BLaER1 treated with 17β-estradiol and CSF1 and Interleukin-3, amounts not matched to agents 10 nM and 100 nM (cell line): Measurements from ENCODE around the gene ACOT7.

Source experiments
- H3K27ac ChIP-seq, 11 experiments: shearing (Covaris generic); formaldehyde crosslinking; 2 replicates each; pipeline ENCODE4 v1.8.1; 2022
- H3K27me3 ChIP-seq, 11 experiments: shearing (Covaris generic); formaldehyde crosslinking; 2 replicates each; pipeline ENCODE4 v1.8.1; 2022
- H3K36me3 ChIP-seq, 11 experiments: shearing (Covaris generic); formaldehyde crosslinking; 2 replicates each; pipeline ENCODE4 v1.8.1; 2022
- H3K4me1 ChIP-seq, 10 experiments: shearing (Covaris generic); formaldehyde crosslinking; 2 replicates each; pipeline ENCODE4 v1.8.1; 2022
- H3K4me2 ChIP-seq, 11 experiments: shearing (Covaris generic); formaldehyde crosslinking; 2 replicates each; pipeline ENCODE4 v1.8.1; 2022
- H3K4me3 ChIP-seq, 10 experiments: shearing (Covaris generic); formaldehyde crosslinking; 2 replicates each; pipeline ENCODE4 v1.8.1; 2022
- H3K9ac ChIP-seq, 11 experiments: shearing (Covaris generic); formaldehyde crosslinking; 2 replicates each; pipeline ENCODE4 v1.8.1; 2022
- H3K9me3 ChIP-seq, 11 experiments: shearing (Covaris generic); formaldehyde crosslinking; replicated peaks in 1 of 11; 2 replicates each; pipeline ENCODE4 v1.8.1; 2022
- H4K20me1 ChIP-seq, 11 experiments: shearing (Covaris generic); formaldehyde crosslinking; 2 replicates each; pipeline ENCODE4 v1.8.1; 2022
- Cebpa-rat ChIP-seq, 11 experiments: shearing (Covaris generic); IDR thresholded peaks; 2 replicates each; pipeline ENCODE4 v1.8.1; 2022

ACOT7 gene

GRCh38 chr1:6332821-6333220 lies 60.7 kb downstream of the ACOT7 start:
- Histone ChIP-seq H3K27ac (no peak overlapping the region), H3K4me2 (no peak overlapping the region), H3K9me3 (no peaks in the 10 kb centered on the region), H3K4me3 (no peak overlapping the region), H3K27me3 (no peaks in the 10 kb centered on the region), H3K36me3 (peaks cover 0 to 71% (median 38%) of the 10 kb centered on the region in 11 experiments; a peak in 15 of 22 replicates), H3K4me1 (peaks cover 0 to 41% (median 14%) of the 10 kb centered on the region in 10 experiments; a peak in 16 of 20 replicates), H4K20me1 (peaks cover 0 to 36% (median 6%) of the 10 kb centered on the region in 11 experiments; a peak in 9 of 22 replicates), H3K9ac (no peak overlapping the region)
- TF ChIP-seq Cebpa-rat (IDR thresholded peaks at IDR 0.05) = no peak

GRCh38 chr1:6331543-6332273 lies 61.9 kb downstream of the ACOT7 start:
- no peaks in the 10 kb centered on the region for H3K9me3 ChIP-seq
- no peak overlapping the region for H3K4me2 ChIP-seq
- no peak for TF ChIP-seq Cebpa-rat (IDR thresholded peaks at IDR 0.05)
- H3K36me3 ChIP-seq = peaks cover 0 to 72% (median 45%) of the 10 kb centered on the region in 11 experiments; a peak in 15 of 22 replicates
- H3K4me1 ChIP-seq = peaks cover 0 to 39% (median 17%) of the 10 kb centered on the region in 10 experiments; a peak in 16 of 20 replicates
- no peaks in the 10 kb centered on the region for H3K27me3 ChIP-seq
- peaks cover 0 to 39% (median 6%) of the 10 kb centered on the region in 11 experiments; a peak in 9 of 22 replicates for H4K20me1 ChIP-seq
- H3K27ac ChIP-seq = no peak overlapping the region
- H3K4me3 ChIP-seq = no peak overlapping the region
- no peak overlapping the region for H3K9ac ChIP-seq

- no peaks in the 10 kb centered on the region for H3K9me3 ChIP-seq
- H3K36me3 ChIP-seq = peaks cover 3 to 85% (median 55%) of the 10 kb centered on the region in 11 experiments; a peak in 16 of 22 replicates
- no peak for TF ChIP-seq Cebpa-rat (IDR thresholded peaks at IDR 0.05)
- H3K27me3 ChIP-seq = no peaks in the 10 kb centered on the region
- H3K9ac ChIP-seq = peak overlapping the region in 3 of 11 experiments; percentile 4 to 17 (median 15); a peak in 2 of 22 replicates
- H3K27ac ChIP-seq = no peak overlapping the region
- H3K4me3 ChIP-seq = no peak overlapping the region
- peaks cover 0 to 40% (median 3%) of the 10 kb centered on the region in 11 experiments; a peak in 8 of 22 replicates for H4K20me1 ChIP-seq
- H3K4me1 ChIP-seq = peaks cover 0 to 35% (median 10%) of the 10 kb centered on the region in 10 experiments; a peak in 15 of 20 replicates
- peak overlapping the region in 3 of 11 experiments; percentile 6 to 18 (median 8); a peak in 2 of 22 replicates for H3K4me2 ChIP-seq
Measured at GRCh38 chr1:6330410-6330911, 63.1 kb downstream of the ACOT7 start.

DNA sequence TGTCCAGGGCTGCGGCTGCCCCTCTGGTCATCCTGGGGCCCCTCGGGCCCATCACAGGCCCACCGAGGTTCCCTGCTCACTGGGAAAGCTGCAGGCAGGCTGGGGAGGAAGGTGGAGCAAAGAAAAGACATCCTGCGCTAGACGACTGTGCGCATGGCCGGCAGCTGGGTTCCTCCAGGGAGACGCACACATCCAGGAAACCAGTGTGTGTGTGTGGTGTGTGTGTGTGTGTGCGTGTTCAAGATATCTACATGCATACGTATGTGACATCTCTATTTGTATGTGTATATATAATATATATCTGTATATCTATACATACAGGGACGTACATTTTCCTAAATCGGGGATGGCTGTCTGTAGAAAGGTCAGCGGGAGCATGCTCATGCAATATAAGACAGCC lies 63.7 kb downstream of the ACOT7 start:
- H3K27me3 ChIP-seq = no peaks in the 10 kb centered on the region
- H4K20me1 ChIP-seq = peaks cover 0 to 41% (median 0%) of the 10 kb centered on the region in 11 experiments; a peak in 6 of 22 replicates
- no peaks in the 10 kb centered on the region for H3K9me3 ChIP-seq
- peaks cover 0 to 32% (median 7%) of the 10 kb centered on the region in 10 experiments; a peak in 10 of 20 replicates for H3K4me1 ChIP-seq
- no peak overlapping the region for H3K4me3 ChIP-seq
- no peak overlapping the region for H3K4me2 ChIP-seq
- H3K9ac ChIP-seq = peak overlapping the region in 2 of 11 experiments; percentile 4 to 15; a peak in 1 of 22 replicates
- TF ChIP-seq Cebpa-rat (IDR thresholded peaks at IDR 0.05) = no peak
- H3K27ac ChIP-seq = no peak overlapping the region
- H3K36me3 ChIP-seq = peaks cover 3 to 86% (median 56%) of the 10 kb centered on the region in 11 experiments; a peak in 16 of 22 replicates

GRCh38 chr1:6329396-6329795 lies 64.2 kb downstream of the ACOT7 start:
- Histone ChIP-seq H3K4me1 (peaks cover 0 to 34% (median 7%) of the 10 kb centered on the region in 10 experiments; a peak in 10 of 20 replicates), H3K9ac (no peak overlapping the region), H3K27ac (no peak overlapping the region), H3K27me3 (no peaks in the 10 kb centered on the region), H3K9me3 (no peaks in the 10 kb centered on the region), H3K4me3 (no peak overlapping the region), H3K4me2 (no peak overlapping the region), H4K20me1 (peaks cover 0 to 41% (median 2%) of the 10 kb centered on the region in 11 experiments; a peak in 6 of 22 replicates), H3K36me3 (peaks cover 3 to 86% (median 60%) of the 10 kb centered on the region in 11 experiments; a peak in 16 of 22 replicates)
- TF ChIP-seq Cebpa-rat (IDR thresholded peaks at IDR 0.05) = no peak

DNA sequence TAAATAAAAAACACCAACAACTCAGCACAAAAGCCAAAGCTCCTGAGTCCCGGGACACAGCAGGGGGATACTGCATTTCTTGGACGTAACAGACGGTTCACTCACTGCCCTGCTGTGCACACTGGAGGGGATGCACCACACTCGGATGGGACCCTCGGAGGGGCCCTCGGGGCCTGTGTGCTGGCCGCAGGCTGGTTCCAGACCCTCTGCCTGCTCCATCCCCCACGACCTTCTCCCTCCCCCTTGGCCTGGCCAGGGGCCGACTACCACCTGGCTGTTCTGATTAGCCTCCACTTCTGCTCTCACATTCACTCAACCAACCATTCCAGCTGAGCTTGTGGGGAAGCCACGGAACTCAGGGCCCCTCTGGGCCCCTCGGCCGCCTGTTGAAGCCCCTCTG lies 64.9 kb downstream of the ACOT7 start:
- Histone ChIP-seq H3K36me3 (peaks cover 3 to 89% (median 60%) of the 10 kb centered on the region in 11 experiments; a peak in 16 of 22 replicates), H3K9me3 (no peaks in the 10 kb centered on the region), H3K4me2 (no peak overlapping the region), H4K20me1 (peaks cover 0 to 34% (median 0%) of the 10 kb centered on the region in 11 experiments; a peak in 4 of 22 replicates), H3K4me3 (no peak overlapping the region), H3K27ac (no peak overlapping the region), H3K9ac (peak overlapping the region in 1 of 11 experiments; percentile 29; a peak in 1 of 22 replicates), H3K4me1 (peaks cover 0 to 38% (median 7%) of the 10 kb centered on the region in 10 experiments; a peak in 9 of 20 replicates), H3K27me3 (no peaks in the 10 kb centered on the region)
- TF ChIP-seq Cebpa-rat (IDR thresholded peaks at IDR 0.05) = no peak

GRCh38 chr1:6328091-6328490 lies 65.5 kb downstream of the ACOT7 start:
- Histone ChIP-seq H3K36me3 (peaks cover 3 to 90% (median 61%) of the 10 kb centered on the region in 11 experiments; a peak in 16 of 22 replicates), H3K27ac (no peak overlapping the region)
- TF ChIP-seq Cebpa-rat (IDR thresholded peaks at IDR 0.05) = no peak

GRCh38 chr1:6325482-6325881 lies 68.1 kb downstream of the ACOT7 start:
- peak overlapping the region in 1 of 11 experiments; percentile 1; a peak in 1 of 22 replicates for H3K4me2 ChIP-seq
- H3K27me3 ChIP-seq = no peaks in the 10 kb centered on the region
- peaks cover 0 to 23% (median 0%) of the 10 kb centered on the region in 11 experiments; a peak in 3 of 22 replicates for H4K20me1 ChIP-seq
- TF ChIP-seq Cebpa-rat (IDR thresholded peaks at IDR 0.05) = no peak
- H3K9ac ChIP-seq = 0 out of 22 replicates have a peak overlapping the region, but pooled peaks of 1 of the 11 experiments have one; percentile 26
- peaks cover 0 to 82% (median 51%) of the 10 kb centered on the region in 11 experiments; a peak in 16 of 22 replicates for H3K36me3 ChIP-seq
- no peaks in the 10 kb centered on the region for H3K9me3 ChIP-seq
- H3K4me3 ChIP-seq = no peak overlapping the region
- H3K4me1 ChIP-seq = peaks cover 0 to 40% (median 9%) of the 10 kb centered on the region in 10 experiments; a peak in 11 of 20 replicates
- no peak overlapping the region for H3K27ac ChIP-seq

More at GRCh38 chr1:6328091-6328490, 65.5 kb downstream of the ACOT7 start:
- Histone ChIP-seq H3K4me3 (no peak overlapping the region), H3K9ac (no peak overlapping the region; a peak in 1 of 22 replicates), H3K27me3 (no peaks in the 10 kb centered on the region), H4K20me1 (peaks cover 0 to 34% (median 0%) of the 10 kb centered on the region in 11 experiments; a peak in 4 of 22 replicates), H3K9me3 (no peaks in the 10 kb centered on the region), H3K4me2 (no peak overlapping the region), H3K4me1 (peaks cover 0 to 38% (median 7%) of the 10 kb centered on the region in 10 experiments; a peak in 9 of 20 replicates)
